NCI-H446 treated with DMSO at 0.1 percent for 48 hours (cell line): ENCODE measurements around the gene PDS5B.
"Not testable (repeated sequence)": the region's sequence is repeated elsewhere in the genome, so short reads cannot be mapped to it uniquely, and the experiment has no call there.

ENCODE experiments used
- DNase-seq: peaks from one replicate; lab custom pipeline; 2025; lab: John Stamatoyannopoulos, UW

The PDS5B gene

GRCh38 chr13:32796754-32797153 is 210.5 kb downstream of the PDS5B start:
- DNase-seq: no peak

GRCh38 chr13:32802159-32802558 is 215.9 kb downstream of the PDS5B start:
- DNase-seq: no peak

GRCh38 chr13:32804673-32805230 is 218.5 kb downstream of the PDS5B start:
- DNase-seq: no peak

- no peak for DNase-seq
These were observed 225.1 kb downstream of the PDS5B start for GRCh38 chr13:32811297-32811800.

- DNase-seq: no peak
These were observed 235.0 kb downstream of the PDS5B start for GRCh38 chr13:32821149-32821688.

GRCh38 chr13:32822771-32823170 is 236.5 kb downstream of the PDS5B start:
- DNase-seq: peak; percentile 27

GRCh38 chr13:32823597-32823996 is 237.3 kb downstream of the PDS5B start:
- DNase-seq: no peak

GRCh38 chr13:32824061-32824460 is 237.8 kb downstream of the PDS5B start:
- no peak for DNase-seq

GRCh38 chr13:32824675-32825074 is 238.4 kb downstream of the PDS5B start:
- no peak for DNase-seq

- no peak for DNase-seq
These were observed 239.2 kb downstream of the PDS5B start for GRCh38 chr13:32825481-32825880.

GRCh38 chr13:32826372-32826771 is 240.1 kb downstream of the PDS5B start:
- DNase-seq: not testable (repeated sequence)
